SK-MEL-5 (cell line): ENCODE measurements around the gene TPSG1. TPM values are rescaled to one million over a fixed set of nuclear protein-coding genes. Genes with fewer than 3 reads are reported as not detected.

Source experiments
- DNase-seq: peaks from one replicate; pipeline ENCODE4 v3.0.0-alpha.2; 2016; ENCODE audit warnings: low read depth, low spot score
- in situ Hi-C: cut with HindIII; loops from 2 replicates; pipeline ENCODE4 v1.10.0; 2016; ENCODE audit warnings: low sequenced_read_pairs, high pct_unique_total_duplicates, low pct_unique_long_range_greater_than_20kb
- total RNA-seq: library from RNA; depleted of rRNA; stranded (reverse); fragments of >200 nt; shearing (Covaris generic); gene quantifications from 2 replicates; pipeline ENCODE4 v1.2.3, GENCODE V29; 2014; rRNA removed

The TPSG1 gene
- total RNA-seq, 1 experiment from 2014 or later: not detected

GRCh38 chr16:1176280-1176897 is 48.7 kb downstream of the TPSG1 start:
- in situ Hi-C loops: no loop called here
- DNase-seq: no peak

GRCh38 chr16:1175566-1176279 is 49.3 kb downstream of the TPSG1 start:
- no peak for DNase-seq
- in situ Hi-C loops: no loop called here

DNA sequence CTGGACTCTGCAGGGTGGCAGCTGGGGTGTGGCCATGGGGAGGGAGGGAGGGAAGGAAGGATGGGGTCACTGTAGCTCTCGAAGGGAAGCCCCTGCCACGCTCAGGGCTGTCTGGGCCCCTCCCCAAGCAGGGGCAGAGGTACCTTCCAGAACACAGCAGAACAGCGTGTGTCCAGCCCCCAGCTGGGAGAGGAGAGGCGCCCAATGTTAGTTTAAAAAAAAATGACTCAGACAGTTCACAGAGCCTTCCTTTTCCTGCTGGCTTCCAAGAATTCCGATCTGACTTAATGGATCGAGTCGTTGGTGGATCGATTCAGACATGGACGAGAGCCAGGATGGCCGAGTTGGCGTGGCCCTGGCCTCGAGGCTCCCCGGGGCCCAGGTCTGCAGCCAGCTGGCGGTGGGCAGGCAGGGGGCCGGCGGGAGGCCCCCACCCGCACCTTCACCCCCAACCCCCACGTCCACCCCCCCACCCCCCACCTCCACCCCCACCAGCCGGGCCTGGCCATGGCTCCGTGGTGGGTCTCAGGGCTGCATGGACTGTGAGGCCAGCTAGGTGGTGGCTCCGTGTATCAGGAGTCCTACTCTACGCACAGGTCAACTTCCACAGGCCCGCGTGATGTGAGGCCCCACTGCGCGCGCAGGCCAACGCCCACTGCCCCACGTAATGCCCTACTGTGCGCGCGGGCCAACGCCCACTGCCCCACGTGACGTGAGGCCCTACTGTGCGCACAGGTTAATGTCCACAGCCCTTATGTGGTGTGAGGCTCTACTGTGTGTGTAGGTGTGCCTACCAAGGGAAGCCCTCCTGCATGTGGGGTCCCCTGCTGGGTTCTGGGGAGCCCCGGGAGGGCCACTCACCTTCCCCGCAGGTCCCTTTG is 50.4 kb downstream of the TPSG1 start:
- no peak for DNase-seq
- in situ Hi-C loops: no loop called here

DNA sequence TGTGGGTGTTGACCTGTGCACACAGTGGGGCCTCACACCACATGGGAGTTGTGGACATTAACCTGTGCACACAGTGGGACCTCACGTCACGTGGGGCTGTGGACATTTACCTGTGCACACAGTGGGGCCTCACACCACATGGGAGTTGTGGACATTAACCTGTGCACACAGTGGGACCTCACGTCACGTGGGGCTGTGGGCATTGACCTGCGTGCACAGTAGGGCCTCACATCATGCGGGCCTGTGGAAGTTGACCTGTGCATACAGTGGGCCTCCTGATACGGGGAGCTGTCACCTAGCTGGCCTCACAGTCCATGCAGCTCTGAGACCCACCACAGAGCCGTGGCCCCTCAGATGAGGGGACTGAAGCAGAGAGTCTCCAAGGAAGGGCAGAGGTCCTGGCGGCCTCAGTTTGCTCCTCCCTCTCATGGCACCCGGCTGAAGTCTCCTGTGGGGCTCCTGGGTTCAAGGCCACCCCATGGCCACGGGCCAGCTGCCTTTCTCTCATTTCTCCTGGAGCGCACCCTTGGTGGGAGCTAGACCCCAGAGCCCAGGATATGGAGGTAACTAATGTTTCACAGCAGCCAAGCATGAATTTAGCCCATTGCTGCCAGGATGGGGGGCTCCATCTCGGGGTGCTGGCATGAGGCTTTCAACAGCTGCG is 51.1 kb downstream of the TPSG1 start:
- in situ Hi-C loops: no loop called here
- DNase-seq: no peak

DNA sequence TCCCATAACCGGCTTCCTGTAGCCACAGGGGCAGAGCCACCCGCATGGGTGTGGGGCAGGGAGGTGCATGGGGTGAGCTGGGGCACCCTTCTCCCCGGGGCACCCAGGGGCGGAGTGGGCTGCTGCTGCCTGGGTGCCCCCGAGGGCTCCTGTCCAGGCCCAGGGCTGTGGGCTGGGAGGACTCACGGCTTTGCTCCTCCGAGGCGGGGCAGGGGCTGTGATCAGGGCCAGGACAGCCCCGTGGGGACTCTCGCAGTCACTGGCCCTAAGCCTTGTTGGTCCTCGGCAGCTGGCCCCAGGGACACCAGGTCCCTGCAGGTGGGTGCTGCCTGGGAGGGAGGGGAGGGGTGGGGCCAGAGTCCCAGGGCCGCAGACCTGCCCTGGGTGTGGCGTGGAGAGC is 52.4 kb downstream of the TPSG1 start:
- in situ Hi-C loops: no loop called here
- DNase-seq: no peak

DNA sequence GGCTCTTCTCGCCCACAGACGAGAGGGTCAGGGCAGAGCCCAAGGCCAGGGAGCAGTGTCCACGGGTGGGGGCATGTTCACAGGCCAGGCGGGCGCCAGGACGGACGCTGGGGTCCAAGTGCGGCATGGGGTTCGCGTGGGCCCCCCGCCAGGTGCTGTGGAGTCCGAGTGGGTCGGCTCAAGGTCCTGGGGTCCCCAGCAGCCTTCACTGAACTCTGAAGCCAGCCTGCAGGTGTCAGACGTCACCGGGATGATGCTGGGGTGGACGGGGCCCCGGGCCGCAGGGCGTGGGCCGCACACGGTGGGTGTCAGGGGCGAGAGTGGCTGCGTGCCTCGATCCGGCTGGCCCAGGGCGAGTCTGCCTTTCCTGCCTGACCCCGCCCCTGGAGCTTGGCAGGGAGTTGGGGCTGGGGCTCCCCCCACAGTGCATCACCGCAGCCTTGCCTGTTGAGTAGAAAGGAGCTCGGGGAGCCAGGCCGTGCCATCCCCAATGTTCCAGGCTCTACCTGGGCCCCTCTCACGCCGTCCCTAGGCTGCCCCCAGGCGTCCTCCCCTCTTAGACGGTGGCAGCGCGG is 53.1 kb downstream of the TPSG1 start:
- DNase-seq: no peak
- in situ Hi-C loops: no loop called here

Other genes with a start within 250 kb of the TPSG1 start
- 14.8 and 16.7 TPM in 2 replicates for gene SOX8, start 243.5 kb downstream of the TPSG1 start, total RNA-seq
- not detected in 2 replicates for gene SSTR5, start 152.5 kb downstream of the TPSG1 start, total RNA-seq
- not detected in 2 replicates for gene C1QTNF8, start 129.0 kb downstream of the TPSG1 start, total RNA-seq
- 17.4 and 17.6 TPM in 2 replicates for gene CACNA1H, start 72.2 kb downstream of the TPSG1 start, total RNA-seq
- not detected in 2 replicates for gene TPSB2, start 4.9 kb upstream of the TPSG1 start, total RNA-seq
- not detected in 2 replicates for gene TPSAB1, start 15.4 kb upstream of the TPSG1 start, total RNA-seq
- not detected in 2 replicates for gene TPSD1, start 30.8 kb upstream of the TPSG1 start, total RNA-seq
- 55.2 TPM in 2 replicates for gene UBE2I, start 84.4 kb upstream of the TPSG1 start, total RNA-seq
- gene BAIAP3, start 108.4 kb upstream of the TPSG1 start, total RNA-seq: 1.2 and 3.0 TPM in 2 replicates
- gene TSR3, start 126.6 kb upstream of the TPSG1 start, total RNA-seq: 68.1 and 70.0 TPM in 2 replicates
- gene GNPTG, start 126.7 kb upstream of the TPSG1 start, total RNA-seq: 102 and 110 TPM in 2 replicates
- gene UNKL, start 189.4 kb upstream of the TPSG1 start, total RNA-seq: 7.8 and 8.0 TPM in 2 replicates
- 15.1 and 18.0 TPM in 2 replicates for gene UQCC4, start 195.5 kb upstream of the TPSG1 start, total RNA-seq
- gene PERCC1, start 205.8 kb upstream of the TPSG1 start, total RNA-seq: not detected in 2 replicates
- gene CCDC154, start 219.3 kb upstream of the TPSG1 start, total RNA-seq: 0.40 and 1.0 TPM in 2 replicates
- 277 and 308 TPM in 2 replicates for gene CLCN7, start 249.8 kb upstream of the TPSG1 start, total RNA-seq